Fibroblast of upper back skin (primary cell): Measurements from ENCODE around the gene MN1.

Experiments used
- DNase-seq: peaks from one replicate; pipeline ENCODE4 v3.0.0-alpha.2; 2013

Gene MN1

GRCh38 chr22:27709919-27710675, 91.5 kb downstream of the MN1 start:
- DNase-seq: no peak

- DNase-seq: no peak
These were observed 95.1 kb downstream of the MN1 start for GRCh38 chr22:27706489-27706888.

GRCh38 chr22:27705408-27706080, 96.0 kb downstream of the MN1 start:
- DNase-seq: peak; percentile 59

- no peak for DNase-seq
These were observed 97.0 kb downstream of the MN1 start for GRCh38 chr22:27704581-27704980.

GRCh38 chr22:27699383-27700019, 102.1 kb downstream of the MN1 start:
- no peak for DNase-seq

GRCh38 chr22:27698813-27699212, 102.7 kb downstream of the MN1 start:
- DNase-seq: no peak
